Measurements from ENCODE around the gene EDN1.
"Not testable (repeated sequence)": the region's sequence is repeated elsewhere in the genome, so short reads cannot be mapped to it uniquely, and the experiment has no call there.

EDN1 gene

DNA sequence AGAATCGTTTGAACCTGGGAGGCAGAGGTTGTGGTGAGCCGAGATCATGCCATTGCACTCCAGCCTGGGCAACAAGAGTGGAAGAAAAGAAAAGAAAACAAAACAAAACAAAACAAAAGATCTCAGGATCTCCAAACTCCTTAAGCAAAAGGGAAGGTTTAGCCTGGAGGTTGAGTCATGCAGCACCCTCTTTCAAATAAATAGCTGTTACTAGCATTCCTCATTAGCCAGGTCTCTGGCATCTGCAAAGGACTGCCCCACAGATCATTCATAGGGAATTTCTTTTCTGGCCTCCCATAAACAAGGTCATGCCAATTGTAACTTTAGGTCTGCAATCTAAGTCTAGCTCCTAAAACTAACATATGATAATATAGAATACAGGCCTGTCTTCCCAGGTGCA is 37.2 kb downstream of the EDN1 start:
- no peak for DNase-seq (ENCODE audit: low spot score)

GRCh38 chr6:12327988-12328387 is 37.8 kb downstream of the EDN1 start:
- no peak for DNase-seq (ENCODE audit: low spot score)

DNA sequence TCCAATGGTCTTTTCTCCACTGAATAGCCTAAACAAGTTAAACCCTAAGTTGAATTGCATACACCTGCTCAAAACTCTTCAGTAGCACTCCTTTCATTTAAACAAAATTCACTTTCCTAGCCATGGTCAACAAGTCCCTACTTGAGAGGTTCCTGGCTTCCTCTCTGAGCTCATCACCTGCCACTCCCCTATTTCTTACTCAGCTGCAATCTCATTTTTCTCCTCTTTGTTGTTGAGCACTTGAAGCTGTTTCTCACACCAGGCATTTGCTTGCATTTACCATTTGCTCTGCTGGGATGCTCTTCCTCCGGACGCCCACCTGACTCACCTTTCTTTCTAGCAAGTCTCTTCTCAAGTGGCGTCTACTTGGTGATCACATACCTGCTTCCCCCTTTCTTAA is 38.5 kb downstream of the EDN1 start:
- DNase-seq (ENCODE audit: low spot score) = no peak

DNA sequence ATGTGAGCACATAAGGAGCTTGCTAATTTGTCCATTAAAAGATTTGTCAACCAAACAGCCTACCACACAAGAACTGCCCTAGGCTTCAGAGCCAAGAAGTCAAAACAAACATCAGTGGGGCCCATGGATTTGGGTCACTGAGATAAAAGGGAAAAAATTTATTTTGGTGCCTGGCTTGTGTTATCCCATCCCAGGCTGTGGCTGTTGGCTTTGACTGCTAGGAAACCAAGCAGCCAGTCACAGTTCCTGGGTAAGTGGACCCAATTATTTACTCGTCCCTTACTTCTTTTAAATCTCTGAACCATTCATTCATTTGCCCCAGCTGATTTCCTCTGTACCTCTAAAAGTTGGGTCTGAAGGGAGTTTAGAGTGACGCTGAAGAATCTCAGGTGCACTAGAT is 41.3 kb downstream of the EDN1 start:
- DNase-seq (ENCODE audit: low spot score) = no peak

DNA sequence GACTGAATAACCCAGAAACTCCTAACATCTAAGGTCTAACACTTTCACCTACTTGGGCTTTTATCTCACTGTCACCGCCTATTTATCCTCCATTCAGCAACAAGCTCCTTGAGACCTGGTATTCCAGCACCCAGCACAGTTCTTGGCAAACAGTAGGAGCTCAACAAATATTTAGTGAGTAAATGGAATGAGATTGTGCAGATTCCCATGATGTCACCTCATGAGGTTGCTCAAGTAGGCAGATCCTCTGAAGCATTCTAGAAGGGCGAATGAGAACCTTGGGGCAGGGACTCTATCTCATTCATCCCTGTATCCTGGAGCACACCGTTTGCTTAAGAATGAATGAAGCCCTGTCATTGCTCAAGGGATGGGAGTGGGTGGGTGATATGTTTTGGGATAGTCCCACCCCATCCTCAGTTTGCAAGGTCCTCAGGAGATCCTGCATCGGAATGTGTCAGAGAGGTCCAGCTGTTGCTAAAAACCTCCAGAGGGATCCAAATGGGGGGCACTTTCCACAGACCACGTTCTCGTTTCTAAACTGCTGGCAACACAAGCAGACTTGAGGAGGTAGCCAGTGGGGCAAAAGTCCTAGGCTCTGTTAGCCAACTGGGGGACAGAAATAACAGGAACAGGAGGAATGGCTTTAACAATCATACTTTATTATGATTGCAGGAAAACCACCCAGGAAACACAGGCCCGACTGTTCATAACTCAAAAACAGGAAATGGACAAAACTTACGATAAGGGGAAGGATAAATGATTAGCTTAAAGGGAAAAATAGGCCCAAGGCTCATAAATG is 42.0 kb downstream of the EDN1 start:
- DNase-seq (ENCODE audit: low spot score) = no peak

DNA sequence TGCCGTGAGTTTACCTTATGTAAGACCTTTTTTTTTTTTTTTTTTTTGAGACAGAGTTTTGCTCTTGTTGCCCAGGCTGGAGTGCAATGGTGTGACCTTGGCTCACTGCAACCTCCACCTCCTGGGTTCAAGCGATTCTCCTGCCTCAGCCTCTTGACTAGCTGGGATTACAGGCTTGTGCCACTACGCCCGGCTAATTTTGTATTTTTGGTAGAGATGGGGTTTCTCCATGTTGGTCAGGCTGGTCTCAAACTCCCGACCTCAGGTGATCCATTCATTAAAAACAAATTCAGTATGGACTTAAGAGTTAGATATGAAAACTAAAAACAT is 42.6 kb downstream of the EDN1 start:
- not testable (repeated sequence) for DNase-seq (ENCODE audit: low spot score)

- no peak for DNase-seq (ENCODE audit: low spot score)
These were observed 43.0 kb downstream of the EDN1 start for GRCh38 chr6:12333128-12333527.

DNA sequence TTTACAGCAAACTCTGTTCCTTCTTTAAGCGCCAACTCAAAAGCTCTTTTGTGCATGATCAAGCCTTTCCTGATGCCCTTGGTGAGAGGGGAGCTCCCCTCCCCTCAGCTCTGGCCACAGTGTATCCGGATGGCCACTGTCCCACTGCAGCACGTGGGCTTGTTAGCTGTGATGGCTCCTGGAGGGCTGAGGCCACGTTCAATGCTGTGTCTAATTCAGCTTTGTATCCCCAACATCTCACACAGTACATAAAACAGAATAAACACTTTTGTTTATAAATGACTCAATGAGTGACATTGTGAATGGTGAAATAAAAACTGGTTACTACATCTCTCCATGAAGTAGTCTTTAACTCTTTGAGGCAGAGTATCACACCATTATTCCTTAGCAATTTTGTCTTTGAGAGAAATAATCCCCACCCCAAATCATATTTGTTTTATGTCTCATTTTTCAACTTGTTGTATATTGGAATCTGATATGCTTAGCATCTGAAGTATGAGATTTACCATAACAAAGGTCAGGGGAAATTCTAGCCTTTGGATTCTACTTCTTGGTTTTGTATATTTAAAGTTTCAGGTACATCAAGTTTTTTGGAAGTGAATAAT is 44.5 kb downstream of the EDN1 start:
- no peak for DNase-seq (ENCODE audit: low spot score)

- DNase-seq (ENCODE audit: low spot score) = no peak
These were observed 45.0 kb downstream of the EDN1 start for GRCh38 chr6:12335131-12335527.

- no peak for DNase-seq (ENCODE audit: low spot score)
These were observed 45.6 kb downstream of the EDN1 start for GRCh38 chr6:12335717-12336116.

- DNase-seq (ENCODE audit: low spot score) = no peak
These were observed 46.2 kb downstream of the EDN1 start for GRCh38 chr6:12336121-12336971.

DNA sequence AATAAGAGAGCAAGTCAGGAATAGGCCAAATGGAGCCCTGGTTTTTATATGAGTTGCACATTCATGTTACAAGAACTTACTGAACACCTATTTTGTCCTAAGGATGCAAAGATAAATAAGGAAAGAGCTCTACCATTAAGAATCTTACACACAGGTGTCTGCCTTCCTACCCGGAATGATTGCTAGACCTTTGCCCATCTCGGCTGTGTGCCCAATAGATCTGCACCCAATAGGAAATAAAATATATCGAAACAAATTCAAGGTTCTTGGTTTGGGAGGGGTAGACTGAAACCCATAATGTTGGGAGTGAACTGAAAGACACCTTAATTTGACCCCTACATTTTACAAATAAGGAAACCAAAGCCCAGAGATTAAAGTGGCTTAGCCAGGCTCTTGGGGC is 48.9 kb downstream of the EDN1 start:
- DNase-seq (ENCODE audit: low spot score) = no peak

- DNase-seq (ENCODE audit: low spot score) = no peak
These were observed 49.8 kb downstream of the EDN1 start for GRCh38 chr6:12339808-12340487.

GRCh38 chr6:12340488-12340818 is 50.3 kb downstream of the EDN1 start:
- DNase-seq (ENCODE audit: low spot score) = no peak

DNA sequence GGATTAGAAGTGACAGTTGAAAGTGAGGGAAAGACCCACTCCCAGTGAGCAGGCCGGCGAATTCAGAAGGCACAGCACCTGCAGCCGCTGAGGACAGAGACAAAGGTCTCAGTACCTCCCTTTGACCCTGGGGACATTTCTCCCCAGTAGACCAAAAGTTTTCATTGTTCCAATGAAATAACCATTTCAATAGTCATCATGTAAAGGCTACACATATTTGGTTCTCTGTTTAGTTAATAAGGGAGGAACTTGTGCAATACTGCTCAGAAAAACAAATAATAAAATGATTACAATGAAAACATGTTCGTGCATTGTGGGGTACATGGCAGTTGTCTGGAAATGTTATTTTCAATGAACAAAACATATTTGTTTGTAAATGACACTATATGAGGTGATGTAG is 52.5 kb downstream of the EDN1 start:
- DNase-seq (ENCODE audit: low spot score) = no peak

- DNase-seq (ENCODE audit: low spot score) = no peak
These were observed 52.9 kb downstream of the EDN1 start for GRCh38 chr6:12343122-12343439.

GRCh38 chr6:12343440-12344162 is 53.4 kb downstream of the EDN1 start:
- no peak for DNase-seq (ENCODE audit: low spot score)

DNA sequence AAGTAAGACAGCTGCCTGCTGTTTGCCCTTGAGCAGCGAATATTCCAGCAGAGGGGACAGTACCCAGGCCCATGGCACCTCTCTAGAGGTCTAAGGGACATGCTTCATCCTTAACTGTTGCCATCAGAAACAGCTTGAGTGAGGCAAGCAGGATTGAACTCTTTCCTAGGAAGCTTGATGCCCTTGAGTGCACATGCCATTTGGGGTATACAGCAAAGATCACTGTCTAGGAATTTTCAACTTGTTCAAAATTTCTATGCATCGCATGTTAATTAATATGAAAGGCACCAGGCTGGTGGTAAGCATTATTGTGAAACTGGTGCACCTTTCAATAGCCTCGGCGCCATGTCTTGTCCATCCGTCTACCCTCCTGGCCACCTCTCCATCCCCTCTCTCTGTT is 54.1 kb downstream of the EDN1 start:
- no peak for DNase-seq (ENCODE audit: low spot score)

DNA sequence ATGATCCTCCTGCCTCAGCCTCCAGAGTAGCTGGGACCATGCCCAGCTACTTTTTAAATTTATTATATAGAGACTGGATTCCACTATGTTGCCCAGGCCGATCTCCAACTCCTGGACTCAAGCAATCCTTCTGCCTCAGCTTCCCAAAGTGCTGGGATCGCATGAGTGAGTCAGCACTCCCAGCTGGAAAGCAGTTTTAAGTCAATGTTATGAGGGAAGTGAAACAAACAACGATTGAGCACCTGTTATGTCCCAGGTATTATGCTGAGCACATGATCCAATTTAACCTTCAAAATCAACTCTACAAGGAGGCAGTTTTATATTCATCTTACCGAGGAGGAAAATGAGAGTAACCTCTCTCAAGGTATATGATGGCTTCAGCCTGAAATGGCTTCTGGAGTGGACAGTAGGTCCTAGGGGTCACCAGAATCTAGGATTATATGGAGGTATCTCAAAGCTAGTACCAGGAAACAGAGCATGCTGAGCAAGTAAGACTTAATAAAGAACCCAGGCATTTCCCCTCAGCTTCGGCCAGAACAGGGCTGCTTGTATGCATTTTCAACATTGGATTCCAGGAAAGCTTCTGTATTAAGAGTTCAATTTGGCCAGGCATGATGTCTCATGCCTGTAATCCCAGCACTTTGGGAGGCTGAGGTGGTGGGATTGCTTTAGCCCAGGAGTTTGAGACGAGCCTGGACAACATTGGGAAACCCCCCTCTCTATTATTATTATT is 55.0 kb downstream of the EDN1 start:
- DNase-seq (ENCODE audit: low spot score) = no peak

GRCh38 chr6:12345694-12346058 is 55.5 kb downstream of the EDN1 start:
- no peak for DNase-seq (ENCODE audit: low spot score)

Measured in hematopoietic multipotent progenitor cell treated with erythropoietin and hydrocortisone succinate and interleukin-3 and kit ligand, for 17 days (in vitro differentiated cells).